RPMI7951 (cell line): ENCODE data around the gene ASB2. TPM values are rescaled to one million over a fixed set of nuclear protein-coding genes. Genes with fewer than 3 reads are reported as not detected.
A peak's percentile ranks its signal among the peaks of the same experiment; 100 is the strongest.

Experiments
- DNase-seq: peaks from one replicate; pipeline ENCODE4 v3.0.0-alpha.2; 2012; ENCODE audit warnings: low read depth
- total RNA-seq: library from RNA; depleted of rRNA; stranded (reverse); fragments of >200 nt; shearing (Covaris generic); gene quantifications from 2 replicates; pipeline ENCODE4 v1.2.3, GENCODE V29; 2014

Gene ASB2
- total RNA-seq, 1 experiment from 2014 or later: 0.36 TPM

DNA sequence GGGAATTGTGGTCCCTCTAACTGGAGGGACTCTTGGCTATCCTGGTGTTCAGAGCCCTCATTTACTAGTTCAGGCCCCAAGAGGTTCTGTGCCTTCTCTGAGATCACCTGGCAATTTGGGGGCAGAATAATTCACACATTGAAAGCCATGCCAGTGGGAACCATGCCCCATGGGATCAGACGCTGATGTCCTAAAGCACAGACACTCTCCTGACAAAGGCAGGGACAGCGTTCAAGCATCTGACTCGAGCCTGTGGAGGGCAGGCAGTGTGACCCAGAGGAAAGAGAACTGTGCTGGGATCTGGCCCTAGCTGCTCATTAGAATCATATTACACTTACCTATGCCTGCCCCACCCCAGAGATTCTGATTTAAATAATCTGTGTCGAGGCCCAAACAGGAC is 2.4 kb upstream of the ASB2 start:
- no peak for DNase-seq

DNA sequence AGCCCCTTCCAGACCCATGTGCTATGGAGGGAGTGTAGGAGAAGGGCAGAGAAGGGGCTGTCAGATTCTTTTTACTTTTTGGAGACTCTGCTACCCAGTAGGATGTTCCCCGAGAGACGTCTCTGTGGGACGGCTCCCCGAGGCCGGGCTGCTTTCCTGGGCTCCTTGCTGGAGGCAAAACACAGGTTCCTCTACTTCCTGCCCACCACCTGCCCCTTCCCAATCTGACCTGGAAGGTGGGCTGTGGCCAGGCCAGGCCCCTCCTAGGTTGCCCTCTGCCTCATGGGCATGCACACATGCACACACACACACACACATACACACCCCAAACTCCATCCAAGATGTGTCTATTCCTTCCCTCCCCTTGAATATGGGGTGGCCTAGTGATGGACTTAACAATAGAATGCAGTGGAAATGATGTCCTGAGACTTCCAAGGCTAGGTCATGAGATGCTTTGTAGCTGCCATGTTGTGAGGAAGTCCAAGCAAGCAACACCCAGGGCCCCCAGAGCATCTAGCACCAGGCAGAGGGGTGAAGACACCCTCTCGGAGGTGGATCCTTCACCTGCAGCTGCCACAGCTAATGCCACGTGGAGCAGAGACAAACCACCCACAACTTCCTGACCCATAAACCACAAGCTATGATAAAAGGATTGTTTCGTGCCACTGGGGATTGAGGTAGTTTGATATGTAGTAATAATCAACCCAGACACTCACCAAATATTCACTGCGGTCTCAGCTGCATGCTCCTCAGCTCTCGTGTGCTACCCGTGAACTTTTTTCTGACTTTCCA is 1.6 kb upstream of the ASB2 start:
- DNase-seq: peak; percentile 72

DNA sequence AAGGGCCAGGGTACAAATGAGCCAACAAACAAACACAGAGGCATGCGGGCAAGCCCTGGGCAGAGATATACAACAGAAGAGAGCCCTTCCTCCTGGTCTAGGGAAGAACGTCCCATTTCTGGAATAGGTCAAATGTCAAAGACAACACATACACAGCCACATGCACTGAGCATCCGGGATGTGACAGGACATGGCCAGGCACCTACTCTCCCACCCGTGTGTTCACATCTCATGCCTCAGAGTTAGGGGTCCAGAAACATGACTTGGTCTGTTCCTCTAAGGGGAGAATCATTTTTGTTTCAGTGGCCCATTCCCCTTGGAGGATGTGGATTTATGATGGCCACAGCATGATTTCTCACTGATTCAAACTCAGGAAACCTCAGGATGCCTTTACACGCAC is 801 bp upstream of the ASB2 start:
- no peak for DNase-seq

DNA sequence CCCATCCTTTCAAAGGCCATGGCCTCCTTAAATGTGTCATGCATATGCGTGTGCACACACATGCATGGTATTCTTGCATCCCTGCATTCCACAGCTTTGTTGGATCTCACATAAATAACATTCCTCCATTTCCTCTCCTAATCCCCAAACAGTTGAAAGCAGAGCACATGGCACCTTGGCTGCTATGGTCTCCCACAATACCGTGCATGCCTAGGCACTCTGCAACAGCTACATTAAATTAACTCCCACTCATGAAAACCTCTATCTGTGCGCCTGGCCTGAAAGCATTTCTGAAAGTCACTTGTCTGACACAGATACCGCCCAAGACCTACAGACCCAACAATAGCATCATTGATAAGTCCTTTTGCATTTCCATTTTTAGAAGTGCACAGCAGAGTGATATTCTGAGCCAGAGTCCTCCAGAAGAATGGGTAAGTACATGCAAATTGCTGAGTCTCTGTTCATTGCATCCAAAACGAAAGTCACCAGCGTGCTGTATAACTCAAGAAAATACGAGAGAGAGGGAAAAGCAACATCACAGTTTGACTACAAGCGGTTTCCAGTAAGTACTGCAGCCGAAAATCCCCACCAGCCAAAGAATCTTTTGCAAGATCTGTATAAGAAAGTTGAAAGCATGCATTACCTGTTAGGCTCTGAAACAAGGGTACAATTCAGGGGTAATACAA is 436 bp downstream of the ASB2 start:
- DNase-seq: peak; percentile 43

DNA sequence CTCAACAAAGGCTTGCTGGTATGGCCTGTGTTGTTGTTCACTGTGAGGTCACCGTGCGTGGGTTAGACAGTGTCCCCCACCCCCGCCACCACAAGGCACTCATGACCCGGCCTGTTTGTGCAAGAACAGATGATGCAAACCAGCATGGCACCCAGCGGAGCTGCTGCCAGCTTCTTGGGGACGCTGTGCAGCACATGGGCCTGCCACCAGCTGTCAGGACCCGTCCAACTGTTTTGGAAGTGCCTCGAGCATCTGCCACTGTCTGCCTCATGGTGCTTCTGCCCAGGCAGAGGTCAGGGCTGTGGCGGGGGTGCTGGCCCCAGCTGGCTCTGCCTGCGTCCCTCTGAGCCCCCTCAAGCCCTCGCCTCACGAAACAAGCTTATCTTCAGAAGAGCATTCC is 1.5 kb downstream of the ASB2 start:
- DNase-seq: no peak

DNA sequence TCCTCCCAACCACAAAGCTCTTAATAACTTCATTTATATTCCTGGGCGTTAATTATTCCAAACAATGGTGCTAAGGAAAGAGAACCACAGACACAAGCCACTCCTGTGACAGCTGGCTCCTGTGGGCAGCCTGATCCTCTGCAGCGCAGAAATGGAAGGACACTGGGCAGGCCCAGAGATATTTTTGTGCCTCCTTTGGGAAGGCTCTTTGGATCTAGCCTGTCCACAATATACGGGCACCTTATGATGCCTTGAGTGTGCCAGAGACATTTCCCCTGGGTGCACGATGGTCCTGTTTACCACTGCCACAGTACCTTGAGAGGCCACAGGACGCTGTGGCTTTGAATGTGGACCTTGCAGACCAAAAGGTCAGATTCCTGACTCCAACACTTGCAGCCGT is 2.1 kb downstream of the ASB2 start:
- no peak for DNase-seq

DNA sequence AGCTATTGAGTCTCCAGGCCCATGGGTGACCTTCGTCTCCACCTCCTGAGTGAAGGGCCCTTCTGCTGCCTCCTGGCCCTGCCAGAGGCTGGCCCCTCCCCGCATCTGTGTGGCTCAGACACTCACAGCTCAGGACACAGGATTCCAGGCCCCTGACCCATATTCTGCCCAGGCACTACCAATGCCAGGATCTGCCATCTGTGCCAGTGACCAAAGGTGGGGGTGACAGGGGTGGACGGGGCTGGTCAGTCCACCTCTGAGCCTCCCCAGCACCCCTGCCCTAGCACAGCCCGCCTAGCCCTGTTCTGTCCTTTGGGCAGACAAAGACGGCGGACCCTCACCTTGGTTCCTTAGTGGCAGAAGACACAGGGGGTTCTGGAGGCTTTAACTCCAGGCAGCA is 2.8 kb downstream of the ASB2 start:
- DNase-seq: no peak

DNA sequence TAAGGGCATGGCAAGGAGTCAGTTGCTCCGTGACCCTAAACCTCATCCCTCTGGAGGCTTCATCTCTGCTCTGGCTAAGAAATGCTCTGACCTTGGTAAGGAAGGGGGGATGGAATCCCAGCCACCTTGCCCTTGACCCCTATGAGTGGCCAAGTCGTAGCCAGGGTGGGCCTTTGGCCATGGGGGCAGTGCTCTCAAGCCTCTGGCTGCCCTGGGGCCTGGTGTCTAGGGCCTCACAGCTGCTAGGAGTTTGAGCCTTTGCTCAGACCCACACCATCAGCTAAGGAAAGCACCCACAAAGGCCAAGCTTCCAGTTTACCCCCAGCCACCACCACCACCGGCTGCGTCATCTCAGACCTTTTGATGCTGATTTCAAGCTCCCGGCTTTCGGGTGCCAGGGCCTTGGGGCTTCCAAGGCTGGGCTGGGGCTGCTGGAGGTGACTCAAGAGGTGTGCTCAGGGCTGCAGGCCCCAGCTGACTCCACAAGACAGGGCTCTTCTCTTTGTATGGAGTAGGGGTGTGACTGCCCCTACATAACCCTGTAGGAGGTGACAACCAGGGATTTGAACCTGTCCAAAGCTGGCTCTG is 3.7 kb downstream of the ASB2 start:
- no peak for DNase-seq

DNA sequence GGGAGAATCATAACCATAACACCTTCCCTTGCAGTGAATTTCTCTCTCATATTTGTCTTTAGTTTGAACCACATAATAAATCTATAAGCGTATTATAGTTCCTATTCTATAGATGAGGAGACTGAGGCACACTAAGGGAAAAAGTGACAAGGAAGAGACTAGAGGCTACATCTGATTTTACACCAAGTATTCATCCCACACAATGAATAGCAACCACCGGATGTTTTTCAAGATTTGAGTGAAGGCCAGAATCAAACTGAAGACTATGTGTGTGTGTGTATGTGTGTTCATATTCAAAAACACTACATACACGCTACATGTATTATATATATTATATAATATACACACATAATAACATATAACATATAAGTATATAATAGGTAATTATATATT is 4.7 kb downstream of the ASB2 start:
- no peak for DNase-seq

DNA sequence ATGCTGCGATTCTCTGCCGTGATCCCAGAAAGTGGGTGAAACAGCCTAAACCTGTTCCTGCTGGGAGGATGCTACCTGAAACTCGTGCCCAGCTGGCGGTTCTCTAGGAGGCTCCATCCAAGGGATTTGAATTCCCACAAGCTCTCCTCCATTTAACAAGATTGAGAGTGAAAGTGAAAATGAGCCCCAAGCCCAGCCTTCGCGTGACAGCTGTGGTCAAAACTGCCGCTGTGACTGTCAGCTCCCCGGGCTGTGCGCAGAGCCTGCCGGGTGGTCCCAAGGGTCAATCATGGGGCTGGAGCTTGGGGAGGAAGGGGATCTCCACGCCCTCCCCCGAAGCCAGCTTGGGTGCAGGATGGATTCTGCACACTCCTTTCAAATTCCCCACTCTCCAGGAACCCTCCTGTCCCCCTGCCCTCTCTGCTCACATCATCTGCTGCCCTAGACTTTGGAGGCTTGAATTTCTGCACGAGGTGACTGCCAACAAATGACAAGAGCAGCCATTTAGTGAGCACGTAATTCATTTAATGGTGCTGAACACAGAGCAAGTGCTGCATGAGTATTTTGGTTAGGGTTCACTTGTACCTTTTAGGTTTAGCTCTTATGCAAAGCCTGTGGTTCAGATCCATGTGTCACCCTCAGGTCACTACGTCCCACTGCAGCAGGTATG is 5.3 kb downstream of the ASB2 start:
- peak; percentile 63 for DNase-seq

DNA sequence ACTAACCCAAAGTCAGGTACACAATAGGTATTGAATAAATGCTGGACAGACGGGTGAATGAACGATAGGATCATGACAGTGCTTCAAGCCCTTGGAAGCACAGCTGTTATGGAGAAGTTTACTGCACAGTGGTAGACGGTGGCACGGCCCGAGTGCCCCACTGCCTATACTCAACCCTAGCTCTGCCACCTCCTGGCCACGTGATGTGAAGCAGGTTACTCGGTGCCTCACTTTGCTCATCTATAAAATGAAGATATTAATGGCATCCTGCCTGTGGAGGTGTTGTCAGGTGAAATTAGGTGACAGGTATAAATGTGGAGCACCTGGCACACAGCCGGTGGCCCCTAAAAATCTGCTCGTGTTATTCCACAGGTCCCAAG is 5.8 kb downstream of the ASB2 start:
- DNase-seq: no peak

DNA sequence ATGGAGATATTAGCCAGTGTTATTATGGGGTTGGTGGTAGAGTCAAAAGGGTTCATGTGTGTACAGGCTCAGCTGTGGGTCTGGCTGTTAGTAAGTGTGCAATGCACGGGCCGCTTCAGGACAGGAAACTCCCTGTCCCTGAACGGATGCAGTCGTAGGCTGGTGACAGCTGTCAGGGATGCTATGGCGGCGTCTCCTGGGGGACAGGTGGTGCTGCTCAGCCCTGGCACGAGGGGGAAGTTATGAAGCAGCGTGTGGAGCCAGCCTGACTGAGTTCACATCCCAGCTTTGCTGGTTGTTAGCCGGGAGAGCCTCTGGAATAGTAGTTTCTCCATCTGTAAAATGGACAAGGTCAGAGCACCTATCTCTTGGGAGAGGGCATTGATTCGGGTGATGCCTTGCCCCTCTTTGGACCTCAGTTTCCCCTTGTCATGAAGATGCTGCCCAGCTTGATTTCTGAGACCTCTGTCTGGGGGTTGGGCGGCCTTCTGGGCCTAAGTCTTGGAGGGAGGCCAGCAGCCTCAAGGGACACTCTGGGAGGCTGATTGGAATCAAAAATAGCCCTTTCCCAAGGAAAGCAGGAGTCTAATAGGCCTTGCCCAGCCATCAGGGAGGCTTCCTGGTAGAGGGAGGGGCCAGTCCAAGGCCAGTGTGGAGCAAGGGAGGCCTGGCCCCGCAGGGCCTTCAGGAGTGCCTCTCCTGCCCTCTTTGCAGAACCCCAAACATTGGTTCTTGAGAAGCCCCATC is 7.1 kb downstream of the ASB2 start:
- DNase-seq: no peak

DNA sequence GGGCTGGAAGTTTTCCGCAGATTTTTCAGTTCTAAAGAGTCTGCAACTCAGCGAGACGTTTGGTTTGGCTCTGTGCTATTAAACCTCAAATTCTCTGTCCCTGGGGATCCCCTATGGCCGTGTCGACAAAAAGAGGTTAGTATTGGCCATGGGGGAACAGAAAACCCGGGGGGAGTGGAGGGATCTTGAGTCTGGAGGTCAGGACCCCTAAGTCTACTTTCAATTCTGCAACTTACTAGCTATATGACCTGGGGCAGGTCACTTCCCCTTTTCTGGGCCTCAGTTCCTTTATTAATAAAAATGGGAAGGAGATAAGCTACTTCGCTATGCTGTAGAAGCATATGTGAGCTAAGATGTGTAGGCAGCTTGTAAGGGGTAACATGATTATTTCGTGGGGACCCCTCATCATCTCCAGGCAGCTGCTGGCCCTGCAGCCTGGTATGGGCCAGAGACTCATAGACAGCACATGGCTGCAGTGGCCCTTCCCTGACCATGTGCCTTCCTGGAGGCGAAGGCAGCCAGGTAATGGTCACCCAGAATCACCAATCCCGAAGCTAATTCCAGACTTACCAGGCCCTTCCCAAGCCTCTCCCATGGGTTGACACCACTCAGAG is 8.6 kb downstream of the ASB2 start:
- DNase-seq: no peak

DNA sequence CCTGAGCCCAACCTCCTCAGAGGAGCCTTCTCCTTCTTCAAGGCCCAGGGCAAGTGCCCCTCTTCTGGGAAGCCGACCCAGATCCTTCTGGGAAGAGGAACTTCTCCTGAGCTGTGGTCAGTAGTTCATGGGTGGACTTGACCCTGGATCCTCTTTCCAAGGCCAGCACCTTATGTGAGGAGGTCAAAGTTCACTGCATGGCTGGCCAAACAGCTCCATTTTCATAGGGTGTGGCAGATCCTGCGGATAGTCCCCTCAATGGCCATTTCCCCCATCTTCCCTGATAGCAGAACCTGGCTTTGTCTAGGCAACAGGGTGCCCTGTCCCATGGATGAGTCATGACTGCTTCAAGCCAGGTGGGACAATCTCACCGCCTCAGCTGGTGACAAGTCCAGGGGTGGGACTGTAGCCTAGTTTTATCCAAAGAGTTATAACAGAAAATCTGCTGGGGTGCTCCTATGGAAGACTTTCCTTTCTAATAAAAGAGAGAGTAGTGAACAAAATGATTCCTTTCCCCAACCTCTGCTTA is 10.4 kb downstream of the ASB2 start:
- DNase-seq: no peak

DNA sequence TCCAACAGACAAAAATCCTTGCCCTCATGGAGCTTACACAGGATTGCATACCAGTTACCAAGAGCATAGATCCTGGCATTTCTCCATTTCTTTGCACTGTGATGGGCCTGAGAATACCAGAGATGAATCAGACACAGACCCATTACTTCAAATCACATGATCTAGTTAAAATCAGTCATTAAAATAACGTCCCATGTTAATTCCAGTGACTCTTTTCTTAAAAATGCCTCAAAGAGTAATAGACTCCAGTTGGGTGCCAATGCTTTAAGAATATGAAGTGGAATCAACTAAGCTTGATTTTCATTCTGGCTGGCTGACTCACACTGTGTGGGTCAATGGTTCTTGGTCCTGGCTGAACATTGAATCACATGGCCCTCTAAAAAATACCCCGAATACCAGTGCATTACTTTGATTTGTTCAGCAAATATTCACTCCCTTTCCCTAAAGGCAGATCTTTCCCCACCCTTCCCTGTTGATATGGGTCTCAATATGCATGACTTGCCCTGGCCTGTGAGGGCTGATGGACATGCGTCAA is 11.0 kb downstream of the ASB2 start:
- DNase-seq: peak; percentile 84

DNA sequence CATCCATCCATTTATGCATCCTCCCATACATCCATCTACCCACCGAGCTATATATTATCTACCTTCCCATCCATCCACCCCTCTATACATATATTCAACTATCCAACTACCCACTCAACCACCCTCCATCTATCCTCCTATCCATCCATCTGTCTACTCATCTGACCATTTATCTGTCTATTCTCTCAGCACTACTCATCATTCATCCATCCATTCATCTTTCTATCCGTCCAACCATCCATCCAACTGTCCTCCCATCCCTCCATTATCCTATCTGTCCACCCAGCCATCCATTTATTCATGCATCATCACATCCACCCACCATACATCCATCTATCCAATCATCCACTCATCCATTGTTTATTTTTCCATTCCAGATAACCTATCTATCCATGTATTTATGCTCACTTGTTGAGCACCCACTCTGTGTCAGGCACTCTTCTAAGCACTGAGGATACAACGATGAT is 11.5 kb downstream of the ASB2 start:
- no peak for DNase-seq

DNA sequence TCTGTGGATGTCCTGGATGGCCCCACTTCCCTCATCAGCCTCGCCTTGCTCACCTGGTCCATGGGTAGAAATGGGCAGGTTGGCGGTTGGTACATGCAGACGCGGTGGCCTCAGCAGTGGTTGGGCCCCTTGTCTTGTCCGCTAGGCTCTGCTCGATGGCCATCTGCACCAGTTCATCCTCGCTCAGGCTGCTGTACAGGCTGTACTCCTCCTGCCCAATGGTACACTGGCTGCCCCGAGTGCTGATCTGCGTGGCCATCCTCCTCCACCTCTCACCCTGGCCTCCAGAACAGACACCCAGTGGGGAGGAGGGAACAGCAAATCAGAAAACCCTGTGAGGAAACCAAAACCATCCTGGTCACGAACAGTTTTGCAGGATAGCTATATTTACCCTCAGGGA is 12.1 kb downstream of the ASB2 start:
- DNase-seq: no peak

DNA sequence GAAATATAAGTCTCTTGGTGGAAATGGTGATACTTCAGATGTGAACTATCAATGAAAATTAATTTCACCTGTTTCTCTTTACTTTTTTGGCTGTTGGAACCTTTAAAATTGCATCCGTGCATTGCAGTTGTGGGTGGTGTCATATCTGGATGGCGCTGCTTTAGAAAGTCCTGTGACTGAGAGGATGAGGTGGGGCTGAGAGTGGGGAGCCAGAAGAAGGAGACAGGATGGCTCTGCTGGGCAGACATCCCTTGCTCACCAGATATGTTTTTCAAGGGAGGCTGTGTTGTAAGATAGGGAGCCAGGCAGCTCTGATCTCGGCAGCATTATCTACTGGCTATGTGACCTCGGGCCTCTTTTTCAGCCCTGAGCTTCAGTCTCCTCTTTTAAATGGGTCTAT is 12.7 kb downstream of the ASB2 start:
- no peak for DNase-seq

DNA sequence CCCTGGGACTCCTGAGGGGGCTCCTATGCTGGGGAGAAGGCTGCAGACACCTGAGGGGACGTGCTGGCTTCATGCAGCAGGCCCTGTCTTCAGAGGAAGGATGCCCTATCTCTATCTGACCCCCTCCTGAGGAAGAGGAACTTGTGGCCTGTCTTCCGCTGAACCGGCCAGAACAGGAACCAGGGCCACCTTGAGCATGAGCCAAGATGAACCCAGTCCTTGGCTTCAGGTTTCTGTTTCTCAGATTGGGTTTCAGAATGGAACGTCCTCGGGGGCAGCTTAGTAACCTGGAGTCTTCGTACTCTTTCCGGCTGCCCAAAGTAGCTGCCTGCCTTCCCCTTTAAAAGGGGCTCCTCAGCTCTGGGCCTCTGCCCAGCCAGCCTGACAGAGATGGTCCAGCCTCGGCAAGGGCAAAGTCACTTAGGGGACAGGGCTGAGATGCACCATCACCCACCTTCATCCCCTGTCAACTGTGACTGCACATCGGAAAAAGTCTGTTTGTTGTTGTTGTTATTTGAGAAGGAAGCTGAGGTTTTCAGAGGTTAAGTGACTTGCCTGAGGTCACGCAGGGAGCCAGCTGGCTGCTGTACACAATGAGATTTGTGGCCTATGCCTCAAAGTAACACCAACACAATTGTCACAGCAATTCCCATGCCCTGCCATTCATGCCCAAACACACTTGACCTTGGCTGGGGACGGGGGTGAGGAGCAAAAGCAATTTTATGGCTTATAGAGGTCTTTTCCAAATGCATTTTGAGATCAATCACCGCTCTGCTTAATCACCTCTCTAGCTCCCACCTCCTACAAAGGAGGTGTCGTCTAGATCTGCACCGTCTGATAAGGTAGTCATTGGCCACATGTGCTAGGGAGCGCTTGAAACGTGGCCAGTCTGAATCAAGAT is 13.4 kb downstream of the ASB2 start:
- peak; percentile 57 for DNase-seq

DNA sequence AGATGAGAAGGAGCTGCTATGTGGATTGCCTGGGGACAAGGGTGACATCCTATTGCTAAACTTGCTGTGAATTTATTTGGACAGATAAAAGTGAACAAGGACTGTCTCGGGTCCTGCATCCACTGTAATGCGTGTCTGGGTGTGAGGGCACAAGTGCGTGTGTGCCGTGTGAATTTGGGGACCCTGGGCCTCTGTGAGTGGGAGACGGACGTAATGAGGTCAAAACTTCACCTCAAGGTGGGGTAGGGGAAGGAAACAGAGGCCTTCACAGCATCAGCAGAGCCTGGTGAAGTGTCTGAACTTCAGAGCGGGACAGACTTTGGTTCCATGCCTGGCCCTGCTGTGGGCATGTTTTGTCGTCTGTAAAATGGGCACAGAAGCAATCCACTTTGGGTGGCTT is 14.8 kb downstream of the ASB2 start:
- DNase-seq: no peak
